Breast epithelium (tissue), 3 donors: ENCODE data around the gene VIT.

Experiments used
- CTCF ChIP-seq, 3 donors: fragments of 450-650 bp; IDR thresholded peaks; one replicate each; pipeline ENCODE4 v1.5.1; 2016 to 2017; ENCODE audit warnings: antibody characterized with exemption in 3 of 3, mild to moderate bottlenecking in 3 of 3, moderate library complexity in 3 of 3
- POLR2A ChIP-seq: fragments of 450-650 bp; IDR thresholded peaks from one replicate; pipeline ENCODE4 v1.6.1; 2016; ENCODE audit warnings: antibody characterized with exemption, mild to moderate bottlenecking, moderate library complexity

- TF ChIP-seq CTCF (IDR thresholded peaks at IDR 0.05) (no peak), POLR2A (no peak)
Observed at GRCh38 chr2:36705326-36706020, 9.0 kb downstream of the VIT start.
